ENCODE results near the gene PDE5A.

GRCh38 chr4:119529788-119530187, 98.8 kb downstream of the PDE5A start:
- TF ChIP-seq EZH2 (IDR thresholded peaks at IDR 0.05; ENCODE audit: insufficient read depth, poor library complexity, severe bottlenecking) (no peak), EZH2phosphoT487 (IDR thresholded peaks at IDR 0.05; ENCODE audit: insufficient read depth, low read depth) (no peak)

Measured in GM23248 (cell line).